OCI-LY7 (cell line): ENCODE data around the gene LPCAT1. TPM values are rescaled to one million over a fixed set of nuclear protein-coding genes. Genes with fewer than 3 reads are reported as not detected.

Experiments used
- BruUV-seq: library from RNA; stranded (reverse); fragments of 400-500 nt; replicated peaks from 2 replicates; lab custom pipeline; 2021; lab: Mats Ljungman, UMichigan
- CTCF ChIA-PET: fragments of 300-600 bp; sonication (Branson Sonifier 250); formaldehyde crosslinking; loops from one replicate; lab custom pipeline; 2022; ENCODE audit warnings: antibody characterized with exemption; ENCODE audit not compliant: unreplicated experiment; lab: Charles Lee
- POLR2A ChIA-PET: fragments of 300-600 bp; sonication (Branson Sonifier 250); formaldehyde crosslinking; loops from one replicate; lab custom pipeline; 2022; ENCODE audit warnings: antibody characterized with exemption; lab: Charles Lee
- DNase-seq: peaks from one replicate; pipeline ENCODE4 v3.0.0-alpha.2; 2015; ENCODE audit warnings: low spot score
- H2AFZ ChIP-seq: fragments of 200-600 bp; sonication (generic), shearing (Covaris generic); 2 replicates; pipeline ENCODE4 v1.6.1; 2014; ENCODE audit warnings: mild to moderate bottlenecking, antibody characterized with exemption, low read length, moderate library complexity
- H3K27ac ChIP-seq: fragments of 200-600 bp; sonication (generic); 2 replicates; pipeline ENCODE4 v1.5.1; 2014; ENCODE audit warnings: mixed run types, low read depth, mild to moderate bottlenecking, moderate library complexity, low read length, inconsistent platforms; ENCODE audit not compliant: poor library complexity, severe bottlenecking
- H3K36me3 ChIP-seq: fragments of 200-600 bp; sonication (generic); 2 replicates; pipeline ENCODE4 v1.6.1; 2014; ENCODE audit warnings: mild to moderate bottlenecking, antibody characterized with exemption, low read length, moderate library complexity, mixed read lengths; ENCODE audit not compliant: insufficient read depth
- H3K4me1 ChIP-seq: fragments of 200-600 bp; sonication (generic); 2 replicates; pipeline ENCODE4 v1.5.1; 2014; ENCODE audit warnings: mild to moderate bottlenecking, low read length; ENCODE audit not compliant: insufficient read depth, poor library complexity, severe bottlenecking
- H3K4me2 ChIP-seq: fragments of 200-600 bp; sonication (generic); 2 replicates; pipeline ENCODE4 v1.6.1; 2014; ENCODE audit warnings: mild to moderate bottlenecking, low read length
- H3K4me3 ChIP-seq: fragments of 200-600 bp; sonication (generic); 2 replicates; pipeline ENCODE4 v1.5.1; 2014; ENCODE audit warnings: mild to moderate bottlenecking, low read depth, low read length; ENCODE audit not compliant: poor library complexity, severe bottlenecking
- H3K79me2 ChIP-seq: fragments of 200-600 bp; sonication (generic); 2 replicates; pipeline ENCODE4 v1.6.1; 2016; ENCODE audit warnings: low read depth, mild to moderate bottlenecking, low read length, moderate library complexity, mixed read lengths; ENCODE audit not compliant: insufficient read depth
- H3K9me2 ChIP-seq: fragments of 200-600 bp; sonication (generic); 2 replicates; pipeline ENCODE4 v1.6.1; 2016; ENCODE audit warnings: mild to moderate bottlenecking, low read length, mixed read lengths; ENCODE audit not compliant: insufficient read depth
- H3K9me3 ChIP-seq: fragments of 200-600 bp; sonication (generic); 2 replicates; pipeline ENCODE4 v1.6.1; 2014; ENCODE audit warnings: mild to moderate bottlenecking, mixed run types, low read length, mixed read lengths
- H4K20me1 ChIP-seq: fragments of 200-600 bp; sonication (generic); 2 replicates; pipeline ENCODE4 v1.6.1; 2014; ENCODE audit warnings: mild to moderate bottlenecking, antibody characterized with exemption, low read length, moderate library complexity, mixed read lengths; ENCODE audit not compliant: insufficient read depth
- CTCF ChIP-seq: fragments of 200-600 bp; sonication (generic); conservative IDR thresholded peaks from 2 replicates; pipeline ENCODE4 v1.5.1; 2014; ENCODE audit warnings: mild to moderate bottlenecking, antibody characterized with exemption, low read length, moderate library complexity, mixed read lengths
- EZH2phosphoT487 ChIP-seq: fragments of 200-600 bp; sonication (generic); IDR thresholded peaks from 2 replicates; pipeline ENCODE4 v1.6.1; 2018; ENCODE audit warnings: low read depth, borderline replicate concordance, mild to moderate bottlenecking, mixed run types, antibody characterized with exemption, low read length, moderate library complexity, mixed read lengths
- intact Hi-C: fragments of 100-400 bp; cut with micrococcal nuclease; formaldehyde crosslinking; loops from one replicate; pipeline ENCODE4 v1.10.0; 2022; ENCODE audit not compliant: unreplicated experiment
- total RNA-seq, 2 experiments: library from RNA; depleted of rRNA in 1 of 2; stranded (reverse); fragments of >200 nt in 1 of 2; shearing (Covaris generic) in 1 of 2; gene quantifications; 2 replicates each; pipeline ENCODE4 v1.2.3, GENCODE V29; 2014 to 2022

Gene LPCAT1
- total RNA-seq, 2 experiments from 2014 or later = 47.7 to 63.6 TPM

- H3K4me2 ChIP-seq = peak overlapping the region; percentile 51
- no peaks in the 10 kb centered on the region for H3K9me3 ChIP-seq
- CTCF ChIA-PET = no interaction called here
- H2AFZ ChIP-seq = no peak overlapping the region
- intact Hi-C loops = no loop called here
- peak overlapping the region; percentile 39 for H3K27ac ChIP-seq
- TF ChIP-seq EZH2phosphoT487 (no peak), CTCF (no peak)
- peaks cover 57% of the 10 kb centered on the region for H3K36me3 ChIP-seq
- peaks cover 60% of the 10 kb centered on the region for H3K4me1 ChIP-seq
- POLR2A ChIA-PET = interaction anchor here (0.7 to 1.5 kb wide), 3 partner anchors 18 to 75 kb away, joined by 3 read pairs; no protein-coding TSS in a partner anchor
- H3K9me2 ChIP-seq = no peaks in the 10 kb centered on the region
- no peaks in the 10 kb centered on the region for H4K20me1 ChIP-seq
- no TSS peak for BruUV-seq
- DNase-seq = peak; percentile 72
- no peak overlapping the region for H3K4me3 ChIP-seq
- H3K79me2 ChIP-seq = no peaks in the 10 kb centered on the region
These were observed 38.8 kb downstream of the LPCAT1 start for GRCh38 chr5:1484730-1485578.

DNA sequence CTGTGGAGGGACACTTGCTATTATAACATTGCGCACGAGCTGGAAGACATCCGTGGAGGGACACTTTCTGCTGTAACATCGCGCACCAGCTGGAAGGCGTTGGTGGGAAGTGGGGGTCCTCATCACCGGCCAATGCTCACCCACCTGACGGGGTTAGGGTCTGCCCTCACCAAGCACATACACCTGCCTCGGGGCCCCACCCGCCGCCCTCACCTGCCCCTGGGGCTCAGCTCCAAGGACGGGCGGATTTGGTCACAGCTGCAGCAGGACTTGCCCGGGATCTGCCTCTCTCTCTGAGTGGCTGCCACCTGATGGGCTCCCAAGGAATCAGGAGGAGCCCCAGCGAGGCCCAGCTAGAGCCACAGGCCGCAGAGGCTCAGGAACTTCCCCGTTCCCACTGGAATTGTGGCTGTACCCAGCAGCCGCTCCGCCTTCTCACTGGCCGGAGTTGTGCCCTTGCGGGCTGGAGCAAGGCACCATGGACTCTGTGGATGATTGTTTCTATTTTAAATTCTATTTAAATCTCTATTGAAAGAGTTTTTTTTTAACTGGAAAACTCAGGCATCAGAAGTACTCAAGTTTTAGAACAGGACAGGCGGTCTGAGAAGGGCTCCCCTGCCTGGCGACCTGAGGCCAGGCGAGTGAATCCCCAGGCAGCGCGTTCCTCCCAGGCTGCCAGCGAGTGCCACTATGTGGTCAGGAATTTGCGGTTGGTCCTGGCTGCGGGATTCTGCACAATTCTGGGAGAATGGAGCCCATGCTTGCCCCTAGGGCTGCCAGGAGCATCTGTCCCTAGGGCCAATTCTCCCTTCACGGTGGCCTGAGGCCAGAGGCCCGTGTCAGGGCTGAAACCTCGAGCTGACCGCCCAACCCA is 39.7 kb downstream of the LPCAT1 start:
- TF ChIP-seq EZH2phosphoT487 (no peak), CTCF (no peak)
- POLR2A ChIA-PET = interaction anchor here (0.6 to 1.5 kb wide), 5 partner anchors 8 to 108 kb away, joined by 3 to 4 read pairs (median 3); no protein-coding TSS in a partner anchor
- CTCF ChIA-PET = no interaction called here
- peaks cover 57% of the 10 kb centered on the region for H3K4me1 ChIP-seq
- H3K9me2 ChIP-seq = no peaks in the 10 kb centered on the region
- no peak overlapping the region for H3K27ac ChIP-seq
- no peak overlapping the region for H3K4me3 ChIP-seq
- H3K4me2 ChIP-seq = peak overlapping the region; percentile 51; the same call in 1 of the 2 replicates
- H3K36me3 ChIP-seq = peaks cover 53% of the 10 kb centered on the region
- no TSS peak for BruUV-seq
- intact Hi-C loops = no loop called here
- H3K79me2 ChIP-seq = no peaks in the 10 kb centered on the region
- DNase-seq = no peak
- no peak overlapping the region for H2AFZ ChIP-seq
- no peaks in the 10 kb centered on the region for H3K9me3 ChIP-seq
- H4K20me1 ChIP-seq = no peaks in the 10 kb centered on the region
